A673 (cell line): ENCODE measurements around the gene ATG4A.

Experiments used
- EZH2 ChIP-seq: fragments of 200-600 bp; sonication (generic); IDR thresholded peaks from 2 replicates; pipeline ENCODE4 v1.6.1; 2017; ENCODE audit warnings: borderline replicate concordance, low read depth, mild to moderate bottlenecking, mixed read lengths, antibody characterized with exemption, low read length; ENCODE audit not compliant: poor library complexity, severe bottlenecking
- TF ChIP-seq, protein P1 (sequence below): fragments of 300-800, 200-600 bp; sonication (generic); conservative IDR thresholded peaks from 2 replicates; pipeline ENCODE4 v1.5.1; 2017; ENCODE audit warnings: low read depth, mild to moderate bottlenecking, antibody characterized with exemption, low read length, moderate library complexity, mixed read lengths

DNA sequence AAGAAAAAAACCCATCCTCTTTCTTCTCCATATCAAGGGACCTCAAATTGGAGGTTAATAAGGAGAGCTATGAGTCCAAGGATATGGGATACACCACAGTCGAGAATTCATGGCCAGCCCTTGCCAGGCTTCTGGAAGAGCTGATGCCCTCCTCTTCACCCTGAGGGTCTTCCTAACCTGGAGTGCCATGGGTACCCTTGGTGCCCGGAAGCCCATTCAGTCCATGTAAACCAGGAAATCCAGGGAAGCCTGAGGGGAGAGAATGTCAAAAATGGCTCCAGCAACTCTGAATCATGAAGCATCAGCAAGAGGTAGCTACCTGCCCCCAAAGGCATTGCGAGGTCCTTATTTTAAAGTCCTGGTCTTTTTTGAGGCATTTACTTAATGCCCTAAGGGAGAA, 78.2 kb downstream of the ATG4A start:
- no peak for TF ChIP-seq EZH2
- TF ChIP-seq, protein P1, sequence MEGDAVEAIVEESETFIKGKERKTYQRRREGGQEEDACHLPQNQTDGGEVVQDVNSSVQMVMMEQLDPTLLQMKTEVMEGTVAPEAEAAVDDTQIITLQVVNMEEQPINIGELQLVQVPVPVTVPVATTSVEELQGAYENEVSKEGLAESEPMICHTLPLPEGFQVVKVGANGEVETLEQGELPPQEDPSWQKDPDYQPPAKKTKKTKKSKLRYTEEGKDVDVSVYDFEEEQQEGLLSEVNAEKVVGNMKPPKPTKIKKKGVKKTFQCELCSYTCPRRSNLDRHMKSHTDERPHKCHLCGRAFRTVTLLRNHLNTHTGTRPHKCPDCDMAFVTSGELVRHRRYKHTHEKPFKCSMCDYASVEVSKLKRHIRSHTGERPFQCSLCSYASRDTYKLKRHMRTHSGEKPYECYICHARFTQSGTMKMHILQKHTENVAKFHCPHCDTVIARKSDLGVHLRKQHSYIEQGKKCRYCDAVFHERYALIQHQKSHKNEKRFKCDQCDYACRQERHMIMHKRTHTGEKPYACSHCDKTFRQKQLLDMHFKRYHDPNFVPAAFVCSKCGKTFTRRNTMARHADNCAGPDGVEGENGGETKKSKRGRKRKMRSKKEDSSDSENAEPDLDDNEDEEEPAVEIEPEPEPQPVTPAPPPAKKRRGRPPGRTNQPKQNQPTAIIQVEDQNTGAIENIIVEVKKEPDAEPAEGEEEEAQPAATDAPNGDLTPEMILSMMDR = no peak
